A549 (cell line): ENCODE measurements around the gene OR5H6. TPM values are rescaled to one million over a fixed set of nuclear protein-coding genes. Genes with fewer than 3 reads are reported as not detected.

Experiments
- ATAC-seq, 2 experiments: fragments of 200-7000 bp in 1 of 2; fragments of >200 bp in 1 of 2; cut with Nextera tagmentation in 1 of 2; cut with Tn5 transposase in 1 of 2; 3 replicates each; pipeline versions ENCODE4 v1.8.0 to v1.9.1; 2018 to 2020; ENCODE audit warnings: mild to moderate bottlenecking in 1 of 2, moderate library complexity in 1 of 2
- CTCF ChIA-PET: fragments of 300-600 bp; sonication (Branson Sonifier 250); formaldehyde crosslinking; extraction: SDS; loops from one replicate; lab custom pipeline; 2021; ENCODE audit warnings: antibody characterized with exemption, inconsistent platforms; lab: Yijun Ruan, JAX
- POLR2A ChIA-PET: fragments of 350-600 bp; formaldehyde crosslinking; extraction: SDS; loops from one replicate; lab custom pipeline; 2021; ENCODE audit warnings: antibody characterized with exemption, inconsistent platforms; lab: Yijun Ruan, JAX
- DNase-seq, 2 experiments: peaks; one replicate each; pipeline versions ENCODE4 v3.0.0 to v3.0.0-alpha.2; 2011 to 2016; ENCODE audit warnings: low read depth in 1 of 2, low spot score in 1 of 2
- FAIRE-seq: peaks from 2 replicates; lab custom pipeline; 2011; peaks lifted over from hg19 to GRCh38; lab: Jason Lieb, UNC
- H3K27ac ChIP-seq, 2 experiments: fragments of >200 bp; sonication (Bioruptor Twin); formaldehyde crosslinking; 3 replicates each; pipeline ENCODE4 v1.5.1; 2016 to 2017
- H3K4me1 ChIP-seq: fragments of >200 bp; sonication (Bioruptor Twin); formaldehyde crosslinking; 3 replicates; pipeline ENCODE4 v1.6.1; 2016
- H3K4me2 ChIP-seq: fragments of >200 bp; sonication (Bioruptor Twin); formaldehyde crosslinking; 3 replicates; pipeline ENCODE4 v1.6.1; 2016
- H3K4me3 ChIP-seq: fragments of >200 bp; sonication (Bioruptor Twin); formaldehyde crosslinking; 3 replicates; pipeline ENCODE4 v1.5.1; 2016
- H3K9me3 ChIP-seq: fragments of >200 bp; sonication (Bioruptor Twin); formaldehyde crosslinking; 3 replicates; pipeline ENCODE4 v1.6.1; 2016
- CBX8 ChIP-seq: fragments of 200-600 bp; sonication (generic); IDR thresholded peaks from 2 replicates; pipeline ENCODE4 v1.6.1; 2016
- CHD2 ChIP-seq: fragments of 150-350 bp; IDR thresholded peaks from 2 replicates; pipeline ENCODE4 v1.6.1; 2014; ENCODE audit warnings: low read length; ENCODE audit not compliant: partially characterized antibody
- ESRRA ChIP-seq: fragments of 150-350 bp; IDR thresholded peaks from 2 replicates; pipeline ENCODE4 v1.6.1; 2014; ENCODE audit warnings: mild to moderate bottlenecking, low read length, borderline replicate concordance
- FOSL2 ChIP-seq, 2 experiments: fragments of 450-650 bp in 1 of 2; fragments of >200 bp in 1 of 2; sonication (Bioruptor Twin) in 1 of 2; formaldehyde crosslinking; IDR thresholded peaks; 2 replicates each; pipeline versions ENCODE4 v1.5.0 to v1.6.1; 2016 to 2020; ENCODE audit warnings: mild to moderate bottlenecking in 1 of 2, moderate library complexity in 1 of 2
- HOXB13 ChIP-seq: fragments of 250-450 bp; sonication (Bioruptor Pico); IDR thresholded peaks from 2 replicates; pipeline ENCODE4 v1.5.0; 2020; ENCODE audit warnings: low read depth, mild to moderate bottlenecking, moderate library complexity
- JUN ChIP-seq, 2 experiments: fragments of >200 bp; sonication (Bioruptor Twin); formaldehyde crosslinking; IDR thresholded peaks; 2 replicates in 1 of 2; 3 replicates in 1 of 2; pipeline ENCODE4 v1.6.1; 2016 to 2017
- MAZ ChIP-seq: fragments of 150-350 bp; IDR thresholded peaks from 2 replicates; pipeline ENCODE4 v1.6.1; 2014; ENCODE audit warnings: antibody characterized with exemption, low read depth, low read length, borderline replicate concordance
- MYC ChIP-seq: IDR thresholded peaks from 2 replicates; pipeline ENCODE4 v1.6.1; 2012; ENCODE audit warnings: mild to moderate bottlenecking, inconsistent platforms, low read length, improper control_type of control experiment, borderline replicate concordance
- NR3C1 ChIP-seq: fragments of >200 bp; sonication (Bioruptor Twin); formaldehyde crosslinking; IDR thresholded peaks from 3 replicates; pipeline ENCODE4 v1.6.1; 2017
- PHF8 ChIP-seq: fragments of 200-600 bp; sonication (generic); IDR thresholded peaks from 2 replicates; pipeline ENCODE4 v1.6.1; 2016; ENCODE audit warnings: low read depth, mild to moderate bottlenecking, antibody characterized with exemption, moderate library complexity, borderline replicate concordance
- POLR2AphosphoS2 ChIP-seq: conservative IDR thresholded peaks from 2 replicates; pipeline ENCODE4 v1.6.1; 2012; ENCODE audit warnings: low read length, improper control_type of control experiment, inconsistent platforms
- RARB ChIP-seq: fragments of 250-450 bp; sonication (Bioruptor Pico); IDR thresholded peaks from 2 replicates; pipeline ENCODE4 v1.8.0; 2021; ENCODE audit warnings: mild to moderate bottlenecking, moderate library complexity
- SREBF2 ChIP-seq: fragments of 450-650 bp; IDR thresholded peaks from 2 replicates; pipeline ENCODE4 v1.6.1; 2014; ENCODE audit warnings: mild to moderate bottlenecking, moderate library complexity
- TFCP2L1 ChIP-seq: fragments of 250-450 bp; sonication (Bioruptor Pico); IDR thresholded peaks from 2 replicates; pipeline ENCODE4 v1.5.0; 2021; ENCODE audit warnings: mild to moderate bottlenecking
- WGBS: methylation state at CpG from one replicate; pipeline ENCODE4 v1.1.6; 2017; ENCODE audit errors: missing lambda C conversion rate; 5-methylcytosine and 5-hydroxymethylcytosine counted together
- polyA minus RNA-seq: library from RNA; depleted of rRNA, polyadenylated mRNA; stranded (reverse); fragments of >200 nt; gene quantifications from 2 replicates; pipeline ENCODE4 v1.2.3, GENCODE V29; 2011; rRNA and poly(A)+ RNA removed
- polyA plus RNA-seq, 4 experiments: library from polyadenylated mRNA; depleted of rRNA in 3 of 4; stranded (reverse); fragments of >200 nt; fragmentation: RNase III in 1 of 4; extraction: RNeasy Plus Mini Kit Qiagen cat#74134 plus additional on column Dnase treatment in 1 of 4; gene quantifications; 2 replicates in 3 of 4; 3 replicates in 1 of 4; pipeline ENCODE4 v1.2.3, GENCODE V29; 2011 to 2017
- TF ChIP-seq, protein P1 (sequence below): fragments of 200-600 bp; sonication (generic); IDR thresholded peaks from 2 replicates; pipeline ENCODE4 v1.6.1; 2016; ENCODE audit warnings: antibody characterized with exemption, mild to moderate bottlenecking, moderate library complexity
- TF ChIP-seq, protein P2 (sequence below): fragments of 250-450 bp; sonication (Bioruptor Pico); IDR thresholded peaks from 2 replicates; pipeline ENCODE4 v1.5.0; 2021; ENCODE audit warnings: mild to moderate bottlenecking, moderate library complexity, borderline replicate concordance

Gene OR5H6
- polyA plus RNA-seq (2011; rRNA removed), result not detected in 2 replicates
- polyA plus RNA-seq (2012; cell fraction: cytosol; rRNA removed), result not detected in 2 replicates
- polyA plus RNA-seq (2012; cell fraction: nucleus; rRNA removed), result not detected in 2 replicates
- not detected in 3 replicates for polyA plus RNA-seq (2017; fragmentation: RNase III; extraction: RNeasy Plus Mini Kit Qiagen cat#74134 plus additional on column Dnase treatment)
- not detected in 2 replicates for polyA minus RNA-seq

DNA sequence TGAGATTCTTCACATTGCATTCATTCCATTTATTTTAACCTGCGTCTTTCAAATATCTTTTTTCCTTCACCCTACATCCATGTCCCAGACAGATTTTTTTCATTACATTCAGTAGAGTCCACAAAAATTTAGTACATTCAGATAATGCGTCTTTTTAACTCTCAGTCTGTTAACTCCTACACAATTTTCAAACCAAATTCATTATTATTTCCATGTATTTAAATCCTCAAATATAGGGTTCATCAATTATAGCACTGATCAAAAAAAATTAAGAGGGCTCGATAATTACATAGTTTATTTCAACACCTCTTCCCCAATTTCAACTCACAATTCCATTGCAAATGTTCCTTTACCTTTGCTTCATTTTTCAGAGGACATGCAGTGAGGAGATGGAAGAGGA is at the start of gene OR5H6:
Gene OR5H6 (plus strand): TSS at position 301 of the 400 bp plus-strand sequence. CDS start 89 bp downstream, at position 390.
- Histone ChIP-seq H3K4me3 (no peak within 1 kb of the TSS), H3K27ac (no peak within 1 kb of the TSS), H3K9me3 (no peaks in the 10 kb centered on the region), H3K4me1 (no peaks in the 10 kb centered on the region), H3K4me2 (no peak within 1 kb of the TSS)
- TF ChIP-seq, protein P1, sequence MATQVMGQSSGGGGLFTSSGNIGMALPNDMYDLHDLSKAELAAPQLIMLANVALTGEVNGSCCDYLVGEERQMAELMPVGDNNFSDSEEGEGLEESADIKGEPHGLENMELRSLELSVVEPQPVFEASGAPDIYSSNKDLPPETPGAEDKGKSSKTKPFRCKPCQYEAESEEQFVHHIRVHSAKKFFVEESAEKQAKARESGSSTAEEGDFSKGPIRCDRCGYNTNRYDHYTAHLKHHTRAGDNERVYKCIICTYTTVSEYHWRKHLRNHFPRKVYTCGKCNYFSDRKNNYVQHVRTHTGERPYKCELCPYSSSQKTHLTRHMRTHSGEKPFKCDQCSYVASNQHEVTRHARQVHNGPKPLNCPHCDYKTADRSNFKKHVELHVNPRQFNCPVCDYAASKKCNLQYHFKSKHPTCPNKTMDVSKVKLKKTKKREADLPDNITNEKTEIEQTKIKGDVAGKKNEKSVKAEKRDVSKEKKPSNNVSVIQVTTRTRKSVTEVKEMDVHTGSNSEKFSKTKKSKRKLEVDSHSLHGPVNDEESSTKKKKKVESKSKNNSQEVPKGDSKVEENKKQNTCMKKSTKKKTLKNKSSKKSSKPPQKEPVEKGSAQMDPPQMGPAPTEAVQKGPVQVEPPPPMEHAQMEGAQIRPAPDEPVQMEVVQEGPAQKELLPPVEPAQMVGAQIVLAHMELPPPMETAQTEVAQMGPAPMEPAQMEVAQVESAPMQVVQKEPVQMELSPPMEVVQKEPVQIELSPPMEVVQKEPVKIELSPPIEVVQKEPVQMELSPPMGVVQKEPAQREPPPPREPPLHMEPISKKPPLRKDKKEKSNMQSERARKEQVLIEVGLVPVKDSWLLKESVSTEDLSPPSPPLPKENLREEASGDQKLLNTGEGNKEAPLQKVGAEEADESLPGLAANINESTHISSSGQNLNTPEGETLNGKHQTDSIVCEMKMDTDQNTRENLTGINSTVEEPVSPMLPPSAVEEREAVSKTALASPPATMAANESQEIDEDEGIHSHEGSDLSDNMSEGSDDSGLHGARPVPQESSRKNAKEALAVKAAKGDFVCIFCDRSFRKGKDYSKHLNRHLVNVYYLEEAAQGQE, result no peak
- TF ChIP-seq SREBF2 (no peak), ESRRA (no peak), MYC (no peak), JUN (IDR thresholded peaks at IDR 0.05) (no peak), CBX8 (no peak)
- FAIRE-seq (no peak), ATAC-seq (no peak), DNase-seq (no peak)
- CTCF ChIA-PET, result no interaction called here
- 1% methylated on average over 3 of the region's 3 CpGs for WGBS
- POLR2A ChIA-PET, result no interaction called here

DNA sequence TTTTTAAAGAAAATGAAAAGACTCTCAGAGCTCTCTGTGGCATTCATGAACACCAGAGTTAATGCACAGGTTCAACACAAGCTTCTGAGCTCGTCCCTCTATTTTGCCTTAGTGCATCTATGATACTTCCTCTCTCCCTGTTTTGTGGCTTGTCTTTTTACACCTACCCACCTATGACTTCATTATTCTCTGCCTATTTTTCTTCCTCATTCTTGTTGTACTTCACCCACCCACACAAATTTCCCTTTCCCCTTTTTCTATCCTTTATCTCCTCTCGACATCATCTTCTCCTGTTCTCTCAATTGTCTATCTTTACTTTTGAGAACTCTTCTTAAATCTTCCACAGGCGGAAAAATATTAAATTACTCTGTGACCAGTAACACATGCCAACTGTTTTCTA is 49.0 kb upstream of the OR5H6 start:
- POLR2A ChIA-PET, result no interaction called here
- Histone ChIP-seq H3K4me3 (no peak overlapping the region), H3K9me3 (no peaks in the 10 kb centered on the region), H3K4me1 (no peaks in the 10 kb centered on the region), H3K27ac (no peak overlapping the region), H3K4me2 (no peak overlapping the region)
- ATAC-seq (no peak), DNase-seq (no peak), FAIRE-seq (no peak)
- CTCF ChIA-PET, result no interaction called here
- TF ChIP-seq, protein P1, result no peak
- TF ChIP-seq CBX8 (no peak), MAZ (no peak), TFCP2L1 (CRISPR knock-in tag) (no peak), POLR2AphosphoS2 (no peak), RARB (CRISPR knock-in tag) (no peak), HOXB13 (no peak), PHF8 (no peak), SREBF2 (no peak), FOSL2 (IDR thresholded peaks at IDR 0.05) (no peak), FOSL2 (CRISPR knock-in tag; IDR thresholded peaks at IDR 0.05) (no peak), NR3C1 (no peak), CHD2 (no peak)
- TF ChIP-seq, protein P2, sequence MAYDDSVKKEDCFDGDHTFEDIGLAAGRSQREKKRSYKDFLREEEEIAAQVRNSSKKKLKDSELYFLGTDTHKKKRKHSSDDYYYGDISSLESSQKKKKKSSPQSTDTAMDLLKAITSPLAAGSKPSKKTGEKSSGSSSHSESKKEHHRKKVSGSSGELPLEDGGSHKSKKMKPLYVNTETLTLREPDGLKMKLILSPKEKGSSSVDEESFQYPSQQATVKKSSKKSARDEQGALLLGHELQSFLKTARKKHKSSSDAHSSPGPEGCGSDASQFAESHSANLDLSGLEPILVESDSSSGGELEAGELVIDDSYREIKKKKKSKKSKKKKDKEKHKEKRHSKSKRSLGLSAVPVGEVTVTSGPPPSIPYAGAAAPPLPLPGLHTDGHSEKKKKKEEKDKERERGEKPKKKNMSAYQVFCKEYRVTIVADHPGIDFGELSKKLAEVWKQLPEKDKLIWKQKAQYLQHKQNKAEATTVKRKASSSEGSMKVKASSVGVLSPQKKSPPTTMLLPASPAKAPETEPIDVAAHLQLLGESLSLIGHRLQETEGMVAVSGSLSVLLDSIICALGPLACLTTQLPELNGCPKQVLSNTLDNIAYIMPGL (CRISPR knock-in tag), result no peak
- 8% methylated on average over 3 of the region's 3 CpGs for WGBS
